ENCODE results near the gene FAXDC2.

FAXDC2 gene

DNA sequence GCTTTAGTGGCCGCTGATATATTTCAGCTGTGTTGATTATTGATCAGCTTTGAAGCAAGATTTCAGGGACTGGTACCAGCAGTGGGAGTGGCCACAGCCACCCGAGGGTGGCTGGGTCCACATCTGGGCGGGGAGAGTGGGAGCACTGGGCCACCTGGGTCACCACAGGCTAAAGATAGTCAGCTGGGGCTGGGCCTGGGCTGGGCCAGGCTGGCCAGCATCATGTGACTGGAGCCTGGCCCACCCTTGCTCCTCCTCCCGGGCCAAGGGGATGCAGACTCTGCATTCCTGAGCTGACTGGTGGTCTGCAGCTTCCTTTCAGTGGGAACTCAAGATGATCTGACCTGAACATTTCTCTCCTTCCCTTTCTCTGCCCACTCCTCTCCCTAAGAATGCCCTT is 68.1 kb downstream of the FAXDC2 start:
- no peaks in the 10 kb centered on the region for H3K9me3 ChIP-seq (ENCODE audit: control insufficient read depth, insufficient read depth, low read length)
- H3K79me2 ChIP-seq (ENCODE audit: control insufficient read depth, low read length) = peaks cover 100% of the 10 kb centered on the region
- H3K4me2 ChIP-seq (ENCODE audit: low read length) = no peak overlapping the region
- H3K27ac ChIP-seq (ENCODE audit: low read depth, low read length) = no peak overlapping the region
- H3K36me3 ChIP-seq (ENCODE audit: control insufficient read depth, low read length) = peaks cover 58% of the 10 kb centered on the region
- TF ChIP-seq EZH2phosphoT487 (IDR thresholded peaks at IDR 0.05; ENCODE audit: borderline replicate concordance, low read length) = no peak
- TF ChIP-seq, protein P1, sequence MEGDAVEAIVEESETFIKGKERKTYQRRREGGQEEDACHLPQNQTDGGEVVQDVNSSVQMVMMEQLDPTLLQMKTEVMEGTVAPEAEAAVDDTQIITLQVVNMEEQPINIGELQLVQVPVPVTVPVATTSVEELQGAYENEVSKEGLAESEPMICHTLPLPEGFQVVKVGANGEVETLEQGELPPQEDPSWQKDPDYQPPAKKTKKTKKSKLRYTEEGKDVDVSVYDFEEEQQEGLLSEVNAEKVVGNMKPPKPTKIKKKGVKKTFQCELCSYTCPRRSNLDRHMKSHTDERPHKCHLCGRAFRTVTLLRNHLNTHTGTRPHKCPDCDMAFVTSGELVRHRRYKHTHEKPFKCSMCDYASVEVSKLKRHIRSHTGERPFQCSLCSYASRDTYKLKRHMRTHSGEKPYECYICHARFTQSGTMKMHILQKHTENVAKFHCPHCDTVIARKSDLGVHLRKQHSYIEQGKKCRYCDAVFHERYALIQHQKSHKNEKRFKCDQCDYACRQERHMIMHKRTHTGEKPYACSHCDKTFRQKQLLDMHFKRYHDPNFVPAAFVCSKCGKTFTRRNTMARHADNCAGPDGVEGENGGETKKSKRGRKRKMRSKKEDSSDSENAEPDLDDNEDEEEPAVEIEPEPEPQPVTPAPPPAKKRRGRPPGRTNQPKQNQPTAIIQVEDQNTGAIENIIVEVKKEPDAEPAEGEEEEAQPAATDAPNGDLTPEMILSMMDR (IDR thresholded peaks at IDR 0.05; ENCODE audit: low read depth, low read length, poor library complexity, severe bottlenecking) = no peak
- H3F3A ChIP-seq (ENCODE audit: control insufficient read depth, insufficient read depth) = no peaks in the 10 kb centered on the region
- H3K27me3 ChIP-seq (ENCODE audit: control insufficient read depth, low read length) = no peaks in the 10 kb centered on the region
- no peaks in the 10 kb centered on the region for H3K9me2 ChIP-seq (replicated peaks; ENCODE audit: control insufficient read depth, low read length)
- H4K20me1 ChIP-seq (ENCODE audit: control insufficient read depth, insufficient read depth, low read depth, low read length) = peaks cover 54% of the 10 kb centered on the region
- H3K4me1 ChIP-seq (ENCODE audit: control insufficient read depth, low read length) = peaks cover 26% of the 10 kb centered on the region
- H3K4me3 ChIP-seq (ENCODE audit: low read length) = no peak overlapping the region

- H3F3A ChIP-seq (ENCODE audit: control insufficient read depth, insufficient read depth) = no peaks in the 10 kb centered on the region
- peaks cover 56% of the 10 kb centered on the region for H4K20me1 ChIP-seq (ENCODE audit: control insufficient read depth, insufficient read depth, low read depth, low read length)
- peaks cover 64% of the 10 kb centered on the region for H3K36me3 ChIP-seq (ENCODE audit: control insufficient read depth, low read length)
- H3K27me3 ChIP-seq (ENCODE audit: control insufficient read depth, low read length) = no peaks in the 10 kb centered on the region
- H3K9me2 ChIP-seq (replicated peaks; ENCODE audit: control insufficient read depth, low read length) = no peaks in the 10 kb centered on the region
- H3K4me2 ChIP-seq (ENCODE audit: low read length) = no peak overlapping the region
- H3K4me3 ChIP-seq (ENCODE audit: low read length) = no peak overlapping the region
- no peak overlapping the region for H3K27ac ChIP-seq (ENCODE audit: low read depth, low read length)
- TF ChIP-seq, protein P1 (IDR thresholded peaks at IDR 0.05; ENCODE audit: low read depth, low read length, poor library complexity, severe bottlenecking) = no peak
- no peak for TF ChIP-seq EZH2phosphoT487 (IDR thresholded peaks at IDR 0.05; ENCODE audit: borderline replicate concordance, low read length)
- H3K9me3 ChIP-seq (ENCODE audit: control insufficient read depth, insufficient read depth, low read length) = no peaks in the 10 kb centered on the region
- peaks cover 100% of the 10 kb centered on the region for H3K79me2 ChIP-seq (ENCODE audit: control insufficient read depth, low read length)
- H3K4me1 ChIP-seq (ENCODE audit: control insufficient read depth, low read length) = peaks cover 29% of the 10 kb centered on the region
Measured at GRCh38 chr5:154780128-154780527, 70.3 kb downstream of the FAXDC2 start.

GRCh38 chr5:154779105-154779504 is 71.3 kb downstream of the FAXDC2 start:
- Histone ChIP-seq H4K20me1 (ENCODE audit: control insufficient read depth, insufficient read depth, low read depth, low read length) (peaks cover 53% of the 10 kb centered on the region), H3K9me3 (ENCODE audit: control insufficient read depth, insufficient read depth, low read length) (no peaks in the 10 kb centered on the region), H3K27ac (ENCODE audit: low read depth, low read length) (no peak overlapping the region), H3K4me3 (ENCODE audit: low read length) (no peak overlapping the region), H3K36me3 (ENCODE audit: control insufficient read depth, low read length) (peaks cover 63% of the 10 kb centered on the region), H3F3A (ENCODE audit: control insufficient read depth, insufficient read depth) (no peaks in the 10 kb centered on the region), H3K4me2 (ENCODE audit: low read length) (no peak overlapping the region), H3K4me1 (ENCODE audit: control insufficient read depth, low read length) (peaks cover 24% of the 10 kb centered on the region), H3K9me2 (replicated peaks; ENCODE audit: control insufficient read depth, low read length) (no peaks in the 10 kb centered on the region), H3K79me2 (ENCODE audit: control insufficient read depth, low read length) (peaks cover 100% of the 10 kb centered on the region), H3K27me3 (ENCODE audit: control insufficient read depth, low read length) (no peaks in the 10 kb centered on the region)
- no peak for TF ChIP-seq EZH2phosphoT487 (IDR thresholded peaks at IDR 0.05; ENCODE audit: borderline replicate concordance, low read length)
- TF ChIP-seq, protein P1 (IDR thresholded peaks at IDR 0.05; ENCODE audit: low read depth, low read length, poor library complexity, severe bottlenecking) = no peak
